T-helper 2 cell (primary cell): ENCODE results near the gene CCDC69.
"Not testable (repeated sequence)": the region's sequence is repeated elsewhere in the genome, so short reads cannot be mapped to it uniquely, and the experiment has no call there.

Source experiments
- DNase-seq, 5 experiments: peaks; one replicate each; pipeline versions ENCODE4 v3.0.0 to v3.0.0-alpha.2; 2012 to 2022
- total RNA-seq, 2 donors: gene quantifications; one replicate each; lab custom pipeline; 2026; lab: John Stamatoyannopoulos, UW

CCDC69 gene, protein sequence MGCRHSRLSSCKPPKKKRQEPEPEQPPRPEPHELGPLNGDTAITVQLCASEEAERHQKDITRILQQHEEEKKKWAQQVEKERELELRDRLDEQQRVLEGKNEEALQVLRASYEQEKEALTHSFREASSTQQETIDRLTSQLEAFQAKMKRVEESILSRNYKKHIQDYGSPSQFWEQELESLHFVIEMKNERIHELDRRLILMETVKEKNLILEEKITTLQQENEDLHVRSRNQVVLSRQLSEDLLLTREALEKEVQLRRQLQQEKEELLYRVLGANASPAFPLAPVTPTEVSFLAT
- 84.5 to 112 reads per million in 2 donors for total RNA-seq

DNA sequence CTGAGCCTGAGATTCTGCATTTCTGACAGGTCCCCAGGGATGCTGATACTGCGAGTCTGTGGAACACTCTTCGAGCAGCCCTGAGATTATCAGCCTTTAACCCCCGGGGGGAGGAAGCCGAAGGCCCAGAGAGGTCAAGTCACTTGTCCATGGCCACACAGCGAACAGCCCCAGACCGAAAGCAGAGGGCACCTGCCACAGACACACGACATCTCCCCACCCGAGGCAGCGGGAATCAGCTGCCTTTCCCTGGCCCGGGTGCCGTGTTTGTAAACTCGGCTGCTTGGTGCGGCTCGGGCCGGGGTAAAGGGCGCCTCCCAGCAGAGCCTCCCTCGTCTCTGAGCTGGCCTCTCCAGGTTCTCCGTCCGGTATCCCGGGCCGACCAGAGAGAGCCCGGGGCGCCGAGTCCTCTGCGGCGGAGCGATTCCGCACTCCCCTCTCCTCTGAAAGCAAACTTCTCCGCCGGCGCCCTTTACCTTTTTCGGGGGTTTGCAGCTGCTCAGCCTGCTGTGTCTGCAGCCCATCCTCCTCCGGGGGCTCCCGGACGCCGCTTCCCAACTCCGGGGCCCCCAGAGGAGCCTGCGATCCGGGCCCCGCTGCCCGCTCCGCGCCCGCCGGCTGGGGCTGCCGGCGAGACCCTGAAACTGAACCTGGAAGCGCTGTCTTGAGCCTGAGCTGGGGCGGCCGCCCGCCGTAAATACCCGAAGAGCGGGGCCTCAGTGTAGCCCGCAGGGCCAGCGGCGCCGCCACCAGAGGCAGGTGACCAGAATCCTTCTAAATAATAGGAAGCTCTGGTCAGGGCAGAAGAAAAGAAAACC, at the start of gene CCDC69:
TSS of gene CCDC69 (minus strand) at position 646 of the 818 bp plus-strand sequence. CDS start at position 524, 122 bp downstream.
- peak in 4 of 5 experiments; percentile 25 to 68 (median 40) for DNase-seq

DNA sequence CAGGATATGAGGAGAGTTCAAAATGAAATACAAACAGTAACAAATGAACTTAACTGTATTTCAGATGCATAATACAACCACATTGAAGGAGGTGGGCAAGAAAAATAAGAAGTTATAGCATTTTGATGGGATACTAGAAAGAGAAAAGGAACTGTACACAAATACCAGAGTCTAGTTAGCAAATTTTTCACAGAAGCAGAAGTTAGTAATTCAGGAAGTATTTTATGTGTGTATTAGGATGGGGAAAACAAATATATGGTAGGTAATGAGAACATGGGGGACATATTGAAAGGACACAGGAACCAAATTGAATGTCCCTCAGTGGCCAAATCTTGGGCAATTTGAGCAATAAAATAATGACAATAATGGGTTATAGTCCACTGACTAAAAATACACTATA, 47.4 kb upstream of the CCDC69 start:
- DNase-seq, result no peak

DNA sequence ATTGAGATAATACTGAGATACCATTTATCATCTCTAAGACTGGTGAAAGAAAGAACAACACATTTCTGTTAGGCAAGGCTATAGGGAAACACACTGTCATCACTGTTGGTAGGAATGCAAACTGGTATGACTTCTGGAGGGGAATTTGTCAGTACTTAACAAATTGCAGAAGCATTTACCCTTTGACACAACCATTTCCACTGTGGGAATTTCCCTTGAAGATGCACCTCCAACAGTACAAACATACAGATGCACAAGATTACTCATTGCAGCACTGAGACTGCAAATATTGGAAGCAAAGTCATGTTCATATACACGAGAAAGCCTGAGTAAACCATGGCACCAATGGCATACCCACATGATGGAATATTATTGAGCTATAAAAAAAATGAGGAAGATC, 46.7 kb upstream of the CCDC69 start:
- DNase-seq, result peak in 1 of 5 experiments; percentile 66

DNA sequence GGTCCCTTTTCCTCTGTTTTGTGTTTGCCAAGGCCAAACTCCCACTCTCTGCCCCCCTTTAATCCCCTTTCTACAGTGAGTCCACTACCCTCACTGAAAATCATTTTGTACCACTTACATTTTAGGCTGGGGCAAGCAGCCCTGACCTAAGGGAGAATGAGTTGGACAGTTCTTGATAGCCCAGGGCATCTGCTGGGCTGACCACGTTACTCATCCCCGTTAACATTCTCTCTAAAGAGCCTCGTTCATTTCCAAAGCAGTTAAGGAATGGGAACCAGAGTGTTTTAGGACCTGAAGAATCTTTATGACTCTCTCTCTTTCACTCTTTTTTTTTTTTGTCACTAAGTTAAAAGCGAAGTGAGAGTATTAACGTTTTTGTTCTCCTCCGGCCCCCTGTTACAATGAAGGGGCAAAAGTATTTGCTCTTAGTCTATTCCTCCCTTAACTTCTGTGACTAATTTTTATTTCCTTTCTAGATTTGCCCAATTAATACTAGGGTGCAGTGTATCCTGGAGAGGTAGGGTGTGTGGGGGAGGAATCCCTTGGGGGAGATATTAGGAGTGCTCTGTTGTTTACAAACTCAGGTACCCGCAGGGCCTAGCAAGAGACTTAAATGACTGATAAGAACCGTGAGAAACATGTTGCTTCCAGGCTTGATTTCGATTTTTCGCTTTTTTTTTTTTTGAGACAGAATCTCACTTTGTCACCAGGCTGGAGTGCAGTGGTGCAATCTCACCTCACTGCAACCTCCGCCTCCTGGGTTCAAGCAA, 43.8 kb upstream of the CCDC69 start:
- no peak for DNase-seq

DNA sequence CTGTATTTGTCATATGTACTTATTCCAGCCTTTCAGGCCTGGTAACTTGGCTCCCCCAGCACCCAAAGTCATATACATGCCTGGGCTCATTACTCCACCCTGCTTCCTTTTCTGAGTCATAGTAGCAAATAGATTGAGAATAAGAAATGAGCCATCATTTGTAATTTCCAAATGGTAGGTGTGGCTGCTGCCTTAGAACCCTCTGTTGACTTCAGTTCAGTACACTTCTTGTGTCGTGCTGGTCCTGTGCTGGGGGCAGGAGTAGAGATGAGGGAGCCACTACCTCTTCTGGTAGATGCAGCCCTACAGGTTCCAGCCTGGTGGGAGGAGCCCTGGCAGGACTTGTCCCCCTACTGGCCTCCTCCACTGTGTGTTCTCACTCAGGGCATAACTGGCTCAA, 40.2 kb upstream of the CCDC69 start:
- DNase-seq, result peak in 1 of 5 experiments; percentile 64

DNA sequence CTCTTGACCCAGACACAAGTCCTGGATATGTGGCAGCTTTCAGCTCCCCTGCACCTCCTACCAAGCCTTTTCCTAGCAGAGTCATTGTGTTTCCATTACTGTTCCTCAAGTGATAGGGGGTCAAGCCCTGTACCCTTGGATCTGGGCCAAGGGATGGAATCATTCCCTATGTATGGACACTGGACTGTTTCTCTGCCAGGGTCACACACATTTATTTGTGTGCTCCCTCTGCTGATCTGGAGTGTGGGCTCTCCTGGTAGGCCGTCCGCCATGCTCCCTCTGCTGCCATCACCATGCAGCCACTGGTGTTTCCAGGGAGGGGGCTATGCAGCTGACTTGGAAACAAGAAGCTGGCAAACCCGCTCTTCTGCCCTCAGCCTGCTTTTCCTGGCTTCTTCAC, 38.6 kb upstream of the CCDC69 start:
- DNase-seq, result no peak

DNA sequence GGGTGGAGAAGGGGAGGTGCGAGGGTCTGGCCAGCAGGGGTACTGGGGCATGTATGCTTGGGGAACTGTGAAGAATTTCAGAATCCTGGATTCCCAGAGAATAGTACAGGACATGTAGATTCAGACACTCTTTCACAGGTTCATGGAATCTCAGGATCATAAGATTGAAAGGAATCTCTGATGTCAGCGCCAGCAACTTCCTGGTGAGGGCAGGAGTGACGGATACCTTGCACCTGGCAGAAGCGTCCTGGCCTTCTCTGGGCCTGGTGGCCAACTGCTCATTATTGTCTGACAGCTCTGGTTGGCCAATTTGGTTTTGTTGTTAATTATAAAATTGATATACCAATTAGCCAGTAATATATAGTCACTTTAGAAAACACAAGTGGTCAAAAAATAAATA, 36.0 kb upstream of the CCDC69 start:
- no peak for DNase-seq

DNA sequence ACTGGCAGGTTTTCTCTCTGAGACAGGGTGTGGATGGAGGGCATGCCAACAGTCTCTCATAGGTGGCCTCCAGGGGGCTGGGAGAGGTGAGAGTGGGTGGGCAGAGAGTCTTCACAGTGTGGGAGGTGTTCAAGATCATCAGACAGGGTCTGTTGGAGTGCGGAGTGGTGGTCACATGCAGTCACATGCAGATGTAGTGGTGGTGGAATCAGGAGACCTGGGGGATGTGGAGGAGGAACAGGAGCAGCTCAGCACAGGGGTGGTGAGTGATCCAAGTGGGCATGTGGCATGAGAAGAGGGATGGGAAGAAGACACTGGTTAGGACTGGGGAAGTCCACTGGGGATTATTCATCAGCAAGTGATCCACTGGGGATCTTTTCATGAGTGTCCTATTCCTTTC, 34.9 kb upstream of the CCDC69 start:
- no peak for DNase-seq

DNA sequence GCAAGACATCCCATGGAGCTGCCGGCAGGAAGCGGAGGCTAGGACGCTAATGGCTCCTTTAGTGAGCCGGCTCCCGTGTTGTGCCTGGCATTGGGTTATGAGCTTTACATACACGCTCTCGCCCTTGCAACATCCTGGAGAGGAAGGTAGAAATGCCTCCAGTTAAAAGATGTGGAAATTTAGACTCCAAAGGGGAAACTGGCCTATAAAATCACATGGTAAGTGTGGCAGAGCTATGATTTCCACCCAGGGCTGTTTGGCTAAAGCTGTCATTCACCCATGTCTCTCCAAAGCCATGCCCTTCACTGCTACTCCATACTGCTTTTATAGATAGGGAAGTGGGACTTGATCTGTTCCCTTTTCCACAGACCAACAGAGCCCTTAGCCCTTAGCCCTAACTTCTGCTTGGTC, 34.3 kb upstream of the CCDC69 start:
- DNase-seq, result no peak

DNA sequence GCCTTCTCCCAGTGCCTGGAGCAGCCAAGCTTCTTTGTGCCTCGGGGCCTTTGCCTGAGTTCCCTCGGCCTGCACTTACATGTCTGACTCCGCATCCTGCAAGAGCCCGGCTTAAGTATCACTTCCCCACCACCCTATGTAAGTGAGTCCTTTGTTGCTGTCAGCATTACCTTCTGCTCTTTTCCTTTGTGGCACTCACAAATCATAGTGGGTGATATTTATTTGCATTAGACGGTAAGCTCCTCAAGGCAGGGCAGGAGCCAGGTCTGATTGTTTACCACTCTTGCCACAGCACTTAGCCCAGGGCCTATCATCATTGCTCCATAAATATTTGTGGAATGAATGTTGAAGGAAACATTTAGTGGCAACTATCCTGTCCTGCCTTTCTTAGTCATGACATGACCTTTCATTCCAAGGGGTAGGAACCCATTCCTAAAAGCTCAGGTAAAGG, 33.9 kb upstream of the CCDC69 start:
- DNase-seq, result no peak

DNA sequence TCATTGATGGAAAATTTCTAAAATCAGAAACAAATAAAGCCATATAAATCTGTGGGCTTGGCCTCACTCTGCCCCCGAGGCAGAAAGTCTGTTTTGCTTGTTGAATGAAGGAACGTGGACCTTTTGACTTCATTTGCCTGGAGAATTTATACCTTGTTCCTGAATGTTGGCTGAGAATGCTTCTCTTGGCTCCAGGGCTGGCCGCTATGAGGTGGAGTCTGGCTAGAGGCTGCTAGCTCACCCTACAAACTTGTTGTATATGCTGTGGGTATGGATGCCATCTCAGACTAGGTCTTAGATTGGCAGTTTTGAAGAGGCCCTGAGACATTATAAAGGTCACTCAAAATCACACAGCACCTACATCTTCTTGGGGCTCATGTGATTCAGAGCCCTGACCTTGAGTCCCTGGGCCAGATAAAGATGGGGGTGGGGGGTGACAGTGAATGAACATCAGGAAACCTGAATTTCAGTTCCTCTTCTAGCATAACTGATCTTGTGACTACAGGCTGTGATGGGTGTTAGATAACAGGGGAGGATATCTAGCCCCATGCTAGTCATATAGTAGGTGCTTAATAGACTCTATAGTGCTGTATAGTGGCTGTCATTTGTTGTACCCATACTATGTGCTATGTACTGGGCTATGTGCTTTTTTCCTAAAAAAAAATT, 31.9 kb upstream of the CCDC69 start:
- peak in 1 of 5 experiments; percentile 33 for DNase-seq

DNA sequence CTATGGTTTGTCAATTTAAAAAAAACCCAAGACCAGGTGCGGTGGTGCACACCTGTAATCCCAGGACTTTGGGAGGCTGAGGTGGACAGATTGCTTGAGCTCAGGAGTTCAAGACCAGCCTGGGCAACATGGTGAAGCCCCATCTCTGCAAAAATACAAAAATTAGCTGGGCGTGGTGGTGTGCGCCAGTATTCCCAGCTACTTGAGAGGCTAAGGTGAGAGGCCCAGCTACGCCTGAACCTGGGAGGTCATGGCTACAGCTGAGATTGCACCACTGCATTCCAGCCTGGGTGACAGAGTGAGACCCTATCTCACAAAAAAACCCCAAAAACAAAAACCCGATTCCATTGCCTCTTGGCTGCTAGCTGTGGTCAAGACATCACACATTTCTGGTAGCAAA, 31.1 kb upstream of the CCDC69 start:
- not testable (repeated sequence) for DNase-seq

DNA sequence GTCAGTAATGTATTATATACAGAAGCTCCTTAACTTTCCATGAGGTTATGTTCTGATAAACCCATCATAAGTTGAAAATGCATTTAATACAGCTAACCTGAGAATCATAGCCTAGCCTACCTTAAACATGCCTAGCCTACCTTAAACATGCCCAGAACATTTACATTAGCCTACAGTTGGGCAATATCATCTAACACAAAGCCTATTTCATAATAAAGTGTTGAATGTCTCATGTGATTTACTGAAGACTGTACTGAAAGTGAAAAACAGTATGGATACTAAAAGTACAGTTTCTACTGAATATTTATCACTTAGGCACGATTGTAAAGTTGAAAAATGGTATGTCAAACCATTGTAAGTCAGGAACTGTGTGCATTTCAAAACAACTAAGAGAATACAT, 30.7 kb upstream of the CCDC69 start:
- DNase-seq, result no peak

DNA sequence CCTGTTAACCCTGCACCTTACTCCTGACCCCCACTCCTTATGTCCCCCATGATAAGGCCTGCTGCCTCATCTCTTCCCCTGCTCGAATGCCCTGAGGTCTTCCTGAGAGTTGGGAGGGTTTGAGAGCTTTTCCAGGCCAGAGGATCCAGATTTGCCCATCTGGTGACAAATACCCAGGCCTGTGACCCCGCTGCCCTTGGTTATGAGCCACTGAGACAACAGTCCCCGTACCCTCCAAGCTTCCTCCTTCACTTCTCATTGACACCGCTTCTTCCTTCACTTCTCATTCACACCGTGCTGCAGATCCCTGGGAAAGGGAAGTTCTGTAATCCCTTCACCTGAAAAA, 29.7 kb upstream of the CCDC69 start:
- no peak for DNase-seq

DNA sequence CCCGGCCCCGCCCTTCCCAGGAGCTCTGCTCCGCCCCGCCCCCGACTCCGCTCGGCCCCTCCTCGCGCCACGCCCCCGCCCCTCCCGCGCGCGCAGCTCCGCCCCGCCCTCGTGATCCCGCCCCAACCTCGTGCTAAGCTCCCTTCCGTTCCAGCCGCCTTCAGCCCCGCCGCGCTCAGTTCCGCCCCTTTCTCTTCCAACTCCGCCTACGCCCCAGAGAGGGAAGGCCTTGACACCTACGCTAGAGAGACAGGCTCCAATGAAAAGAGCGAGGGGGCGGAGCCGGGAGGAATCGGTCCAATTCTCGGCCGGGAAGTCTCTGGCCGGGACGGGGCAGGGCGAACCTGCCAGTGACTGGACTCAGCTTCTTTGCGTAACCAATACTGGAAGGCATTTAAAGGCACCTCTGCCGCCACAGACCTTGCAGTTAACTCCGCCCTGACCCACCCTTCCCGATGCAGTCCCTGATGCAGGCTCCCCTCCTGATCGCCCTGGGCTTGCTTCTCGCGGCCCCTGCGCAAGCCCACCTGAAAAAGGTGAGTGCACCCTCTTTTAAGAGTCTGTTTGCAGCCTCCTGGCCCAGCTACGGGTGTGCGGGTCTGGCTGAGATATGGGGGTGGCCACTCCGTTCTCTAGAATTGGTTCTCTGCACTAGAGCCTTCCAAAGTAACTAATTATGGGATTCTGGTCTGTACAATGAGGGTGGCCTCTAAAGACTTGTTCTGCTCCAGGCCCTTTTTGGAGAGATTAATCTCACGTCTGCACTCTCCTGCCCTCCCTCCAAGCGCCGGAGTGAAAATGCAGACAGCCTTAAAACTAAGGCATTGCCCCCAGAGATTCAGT, 29.1 kb upstream of the CCDC69 start, which contains the start of gene GM2A:
TSS of gene GM2A (plus strand) at position 424 of the 843 bp plus-strand sequence. CDS start at position 456, 32 bp downstream.
- peak; percentile 96 to 99 (median 97) for DNase-seq

DNA sequence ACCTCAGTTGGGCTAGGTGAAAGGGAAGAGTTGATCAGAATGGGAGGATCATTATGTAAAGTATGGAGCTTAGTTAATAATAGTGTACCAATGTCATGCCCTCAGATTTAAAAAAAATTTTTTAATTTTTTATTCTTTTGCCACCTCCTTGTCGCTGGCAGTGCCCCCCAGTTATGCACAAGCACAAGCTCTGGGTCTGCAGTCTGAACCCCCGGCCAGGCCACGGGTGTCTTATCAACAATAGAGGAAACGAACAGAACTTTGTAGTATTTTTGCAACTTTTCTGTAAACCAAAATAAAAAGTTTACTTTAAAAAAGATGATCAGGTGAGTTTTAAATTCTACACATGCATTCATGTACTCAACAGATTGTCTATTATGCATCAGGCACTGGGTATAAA, 27.7 kb upstream of the CCDC69 start:
- DNase-seq, result no peak

DNA sequence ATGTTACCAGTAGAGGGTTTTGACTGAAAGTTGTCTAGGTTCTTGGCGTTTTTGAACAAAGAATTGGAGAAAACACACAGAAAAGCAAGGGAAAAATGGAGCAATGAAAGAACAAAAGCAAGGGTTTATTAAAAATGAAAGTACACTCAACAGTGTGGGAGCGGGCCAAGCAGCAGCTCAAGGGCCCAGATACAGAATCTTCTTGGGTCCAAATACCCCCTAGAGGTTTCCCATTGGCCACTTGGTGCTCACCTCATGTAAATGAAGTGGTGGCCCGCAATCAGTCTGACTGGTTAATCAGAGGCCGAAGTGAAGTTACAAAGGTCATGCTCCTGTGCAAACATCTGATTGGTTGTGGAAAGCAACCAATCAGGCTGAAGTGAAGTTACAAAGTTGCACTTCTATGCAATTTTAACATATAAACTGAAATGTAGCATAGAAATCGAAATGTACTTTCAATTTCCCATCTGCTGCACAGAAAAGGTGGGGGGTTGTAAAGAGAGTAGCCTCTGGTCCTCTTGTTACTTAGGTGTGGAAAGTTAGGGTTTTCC, 27.2 kb upstream of the CCDC69 start:
- peak in 4 of 5 experiments; percentile 7 to 88 (median 14) for DNase-seq

DNA sequence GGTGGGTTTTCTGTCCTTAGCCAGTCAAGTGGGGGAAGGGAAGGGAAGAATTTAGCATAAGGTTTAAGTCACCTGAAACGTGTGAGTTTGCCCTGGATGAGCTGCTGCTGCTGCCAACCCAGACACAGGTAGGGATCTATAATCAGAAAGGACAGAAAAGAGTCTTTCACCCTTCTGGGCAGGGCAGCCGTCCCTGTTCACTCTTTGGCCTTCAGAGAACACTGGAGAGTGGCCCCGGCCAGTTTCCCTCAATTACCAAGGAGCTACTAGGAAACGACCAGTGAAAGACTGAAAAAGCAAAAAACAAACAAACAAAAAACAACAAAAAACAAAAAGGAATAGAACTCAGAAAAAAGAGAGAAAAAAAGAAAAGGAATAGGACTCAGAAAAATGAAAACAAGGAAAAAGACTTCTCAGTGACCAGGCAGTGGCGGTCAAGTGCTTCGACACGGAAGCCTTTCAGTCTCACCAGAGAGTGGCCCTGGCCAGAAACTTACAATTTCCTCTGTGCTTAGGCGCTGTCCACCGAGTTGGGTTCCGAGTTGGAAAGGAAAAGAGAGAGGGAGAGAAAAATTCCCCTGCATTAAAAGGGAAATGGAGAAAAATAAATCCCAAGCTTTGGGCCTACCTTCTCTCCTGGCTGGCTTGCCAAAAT, 26.6 kb upstream of the CCDC69 start:
- no peak for DNase-seq

DNA sequence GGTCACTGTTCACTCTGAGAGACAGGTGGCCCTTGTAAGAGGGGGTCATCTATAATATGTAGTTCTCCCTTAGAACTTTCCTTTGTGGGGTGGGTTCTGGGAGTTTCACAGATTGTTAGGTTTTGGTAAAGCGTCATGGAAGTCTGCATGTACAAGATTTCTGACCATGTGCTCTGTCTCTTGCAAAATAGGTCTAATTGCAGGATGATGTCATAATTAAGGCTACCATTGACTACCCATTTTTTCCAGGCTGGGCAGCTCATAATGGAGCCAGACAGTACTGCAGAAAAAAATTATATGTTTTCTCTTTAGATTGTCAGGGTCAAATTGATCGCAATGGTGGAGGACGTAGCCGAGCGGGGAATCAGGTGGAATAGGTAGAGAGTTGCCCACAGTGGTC, 25.4 kb upstream of the CCDC69 start:
- no peak for DNase-seq

DNA sequence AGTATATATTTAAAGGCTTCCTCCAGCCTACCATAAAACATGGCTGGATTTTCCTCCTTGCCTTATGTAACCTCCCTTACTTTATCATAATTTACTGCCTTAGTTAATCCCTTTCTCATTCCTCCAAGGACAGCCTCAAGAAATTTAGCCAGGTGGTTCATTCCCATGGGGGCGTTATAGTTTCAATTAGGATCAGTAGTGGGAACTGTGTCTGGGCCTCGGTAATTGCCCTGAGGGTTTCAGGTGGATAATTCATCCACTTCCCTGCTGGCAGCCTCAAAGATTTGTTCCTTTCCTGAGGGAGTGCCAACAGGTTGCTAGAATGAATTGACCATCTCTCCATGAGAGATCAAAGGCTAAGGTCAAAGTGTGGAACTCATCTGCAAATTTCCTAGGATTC, 24.8 kb upstream of the CCDC69 start:
- no peak for DNase-seq
